Ecto neural progenitor cell (in vitro differentiated cells): ENCODE measurements around the gene SP6.
A peak's percentile ranks its signal among the peaks of the same experiment; 100 is the strongest.

Source experiments
- DNase-seq: peaks from one replicate; pipeline ENCODE4 v3.0.0-alpha.2; 2018; ENCODE audit warnings: low spot score

SP6 gene

GRCh38 chr17:47879028-47879585 is 28.1 kb upstream of the SP6 start:
- no peak for DNase-seq

DNA sequence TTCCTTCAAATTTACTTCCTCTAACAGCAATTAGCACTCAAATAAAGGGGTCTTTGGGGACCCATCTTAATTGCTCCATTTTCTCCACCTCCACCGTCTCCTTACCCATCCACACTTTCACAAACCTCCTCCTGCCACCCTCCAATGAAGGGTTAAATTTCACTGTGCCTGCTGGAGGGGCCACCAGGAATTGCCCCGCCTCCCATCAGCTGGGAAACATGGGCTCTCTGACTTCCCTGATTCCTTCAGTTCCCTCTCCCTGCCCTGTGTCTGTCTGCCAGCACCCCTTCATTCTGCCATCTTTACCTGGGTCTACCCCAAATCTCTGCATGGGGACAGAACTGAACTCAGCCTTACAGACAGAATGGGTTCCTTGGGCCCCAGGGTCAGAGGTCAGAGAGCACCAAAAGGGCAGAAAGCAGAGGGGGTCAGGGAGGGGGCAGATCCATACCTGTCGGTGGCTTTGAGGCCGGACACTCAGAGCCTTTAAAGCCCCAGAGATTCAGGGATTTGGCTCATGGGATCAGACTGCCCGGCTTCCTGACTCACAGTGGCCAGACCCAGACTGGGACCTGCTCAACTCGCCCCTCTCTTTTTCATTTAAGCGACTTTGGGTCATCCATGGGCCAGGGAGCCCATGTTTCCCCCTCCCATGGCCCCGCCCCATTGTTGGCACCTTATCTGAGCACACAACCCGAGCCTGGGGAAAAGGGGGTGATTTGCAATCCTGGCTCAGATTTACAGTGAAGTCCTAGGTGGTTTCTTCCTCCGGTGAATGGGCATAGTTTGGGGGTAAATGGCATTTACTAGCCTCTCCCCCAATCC is 27.5 kb upstream of the SP6 start:
- no peak for DNase-seq

GRCh38 chr17:47877368-47878034 is 26.5 kb upstream of the SP6 start:
- no peak for DNase-seq

GRCh38 chr17:47875011-47875985 is 24.3 kb upstream of the SP6 start:
- no peak for DNase-seq

GRCh38 chr17:47873200-47874090 is 22.5 kb upstream of the SP6 start:
- no peak for DNase-seq

- DNase-seq = peak; percentile 66
Measured at GRCh38 chr17:47872651-47873161, 21.7 kb upstream of the SP6 start.

GRCh38 chr17:47872019-47872650 is 21.2 kb upstream of the SP6 start:
- DNase-seq = peak; percentile 77

- no peak for DNase-seq
Measured at GRCh38 chr17:47871048-47871447, 20.1 kb upstream of the SP6 start.

DNA sequence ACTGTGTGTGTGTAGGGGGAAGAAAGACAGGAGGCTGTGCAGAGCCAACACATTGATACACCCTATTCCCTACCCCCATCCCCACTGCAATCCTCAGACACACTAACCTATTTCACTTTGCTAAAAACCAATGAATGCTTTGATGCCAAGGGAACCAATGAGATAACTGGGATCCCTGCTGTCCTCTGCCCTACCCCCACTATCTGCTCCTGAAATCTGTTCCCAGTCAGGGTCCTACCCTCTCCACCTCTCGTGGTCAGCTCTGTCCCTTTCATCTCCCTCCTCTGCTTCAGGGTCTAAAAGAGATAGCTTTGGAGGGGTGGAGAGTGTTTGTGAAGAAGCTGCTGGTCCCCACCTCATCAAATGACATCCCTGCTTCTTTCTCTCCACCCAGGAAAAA is 19.1 kb upstream of the SP6 start:
- DNase-seq = no peak

DNA sequence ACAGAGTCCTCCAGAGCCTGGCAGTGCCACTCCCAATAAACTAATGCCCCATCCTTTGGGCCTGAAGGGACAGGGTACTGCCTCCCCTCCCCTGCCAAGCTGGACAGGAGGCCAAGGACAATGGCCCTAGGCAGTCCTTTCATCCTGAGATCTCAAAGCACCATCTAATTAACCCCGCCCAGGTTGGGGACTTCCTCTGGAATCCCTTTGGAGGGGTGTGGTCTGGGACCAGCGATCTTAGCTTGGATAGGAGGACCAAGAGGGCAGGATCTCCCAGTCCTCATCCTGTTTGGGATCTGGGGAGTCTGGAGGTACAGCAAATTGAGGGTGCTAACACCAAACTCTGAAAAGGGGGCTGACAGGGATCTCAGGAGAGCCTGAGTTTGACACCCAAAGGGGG is 18.2 kb upstream of the SP6 start:
- DNase-seq = no peak

DNA sequence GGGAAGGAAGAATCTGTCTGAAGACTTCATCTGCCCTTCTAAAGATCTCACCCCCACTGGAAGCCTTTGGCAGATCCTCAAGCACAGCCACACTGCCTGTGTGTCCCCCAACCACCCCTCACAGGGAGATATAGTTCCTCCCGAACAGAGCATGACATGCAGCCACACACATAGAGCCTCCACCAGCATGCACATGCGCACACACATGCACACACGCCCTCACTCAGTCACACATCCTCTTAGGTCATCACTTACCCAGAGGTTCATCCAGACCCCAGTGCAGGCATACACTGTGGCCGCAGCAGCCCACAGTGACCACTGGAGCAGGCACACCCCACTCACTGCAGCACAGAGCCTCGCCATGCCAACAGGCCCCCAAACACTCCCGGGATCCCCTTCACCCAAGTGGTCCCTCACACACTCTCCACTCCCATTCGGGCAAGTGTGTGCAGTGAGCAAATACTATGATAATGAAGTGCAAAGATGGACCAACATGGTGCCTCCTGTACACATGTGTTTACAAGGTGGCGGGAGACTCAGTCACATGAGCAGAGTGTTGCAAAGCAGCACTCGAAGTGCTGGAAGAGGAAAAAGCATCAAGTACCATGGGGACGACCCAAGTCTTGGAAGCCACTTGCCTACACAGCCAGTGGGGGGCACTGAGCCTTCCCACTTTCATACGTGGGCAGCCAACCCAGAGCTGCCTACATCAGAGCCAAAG is 17.0 kb upstream of the SP6 start:
- DNase-seq = no peak

GRCh38 chr17:47866941-47867340 is 16.0 kb upstream of the SP6 start:
- DNase-seq = no peak

GRCh38 chr17:47864791-47865216 is 13.8 kb upstream of the SP6 start:
- no peak for DNase-seq

- DNase-seq = no peak
Measured at GRCh38 chr17:47862621-47863440, 11.9 kb upstream of the SP6 start.

DNA sequence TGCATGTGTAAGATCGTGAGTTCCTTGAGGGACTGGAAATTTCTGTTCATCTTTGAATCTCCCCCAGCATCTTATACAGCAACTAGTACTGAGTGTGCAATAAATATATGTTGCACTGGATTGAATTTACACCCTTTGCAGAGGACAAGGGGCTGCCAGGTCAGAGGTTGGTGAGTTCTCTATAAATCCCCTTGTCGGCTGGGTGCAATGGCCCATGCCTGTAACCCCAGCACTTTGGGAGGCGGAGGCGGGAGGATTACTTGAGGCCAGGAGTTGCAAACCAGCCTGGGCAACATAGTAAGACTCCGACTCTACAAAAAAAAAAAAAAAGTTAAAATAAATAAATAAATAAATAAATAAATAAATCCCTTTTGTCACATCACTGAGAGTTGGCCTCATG is 9.4 kb upstream of the SP6 start:
- no peak for DNase-seq

- DNase-seq = no peak
Measured at GRCh38 chr17:47857551-47858455, 6.8 kb upstream of the SP6 start.

DNA sequence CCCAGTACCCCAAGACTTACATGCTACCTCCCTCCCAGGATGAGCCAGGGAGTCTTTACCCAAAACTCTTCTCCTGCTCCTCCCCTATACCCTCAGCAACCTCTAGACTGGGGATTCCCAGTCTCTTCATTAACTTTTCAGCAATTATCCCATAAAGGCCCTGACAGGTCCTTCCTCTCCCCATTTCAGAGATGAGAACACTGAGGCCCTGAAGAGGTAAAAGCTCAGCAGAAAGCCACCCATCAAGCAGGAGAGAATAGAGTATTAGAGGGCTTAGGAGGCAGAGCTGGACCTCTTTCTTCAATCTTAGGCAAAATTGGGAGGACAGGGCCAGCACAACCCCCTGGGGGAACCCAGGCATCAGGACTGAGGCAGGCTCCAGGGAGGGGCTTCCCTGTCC is 5.9 kb upstream of the SP6 start:
- no peak for DNase-seq

DNA sequence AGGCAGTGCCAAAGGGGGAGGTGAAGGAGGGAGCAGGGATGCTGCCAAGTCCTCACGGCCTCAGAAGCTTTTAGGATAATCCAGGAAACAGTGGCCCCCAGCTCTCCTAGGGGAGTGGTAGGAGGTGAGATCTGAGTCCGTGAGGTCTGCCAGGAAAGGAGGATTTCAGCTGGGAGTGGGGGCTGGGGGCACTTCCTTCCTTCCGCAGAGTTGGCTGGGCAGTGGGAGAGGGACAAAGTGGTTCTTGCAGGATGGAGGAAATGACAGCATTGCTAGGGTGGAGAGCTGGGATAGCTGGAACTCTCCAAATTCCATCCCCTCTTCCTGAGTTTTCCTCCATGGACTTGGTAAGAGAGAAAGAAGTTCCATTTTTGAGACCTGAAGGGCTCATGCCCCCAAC is 4.8 kb upstream of the SP6 start:
- no peak for DNase-seq
